Neural cell (in vitro differentiated cells): ENCODE results near the gene PPP2R2B. TPM values are rescaled to one million over a fixed set of nuclear protein-coding genes. Genes with fewer than 3 reads are reported as not detected.

Source experiments
- H2AFZ ChIP-seq: fragments of 200-600, 300-800 bp; sonication (generic), shearing (Covaris generic); 2 replicates; pipeline ENCODE4 v1.6.0; 2014; ENCODE audit warnings: low read depth, mild to moderate bottlenecking, antibody characterized with exemption, low read length, moderate library complexity
- H3F3A ChIP-seq: fragments of 200-600 bp; shearing (Covaris generic); 2 replicates; pipeline ENCODE4 v1.6.1; 2016; ENCODE audit warnings: mild to moderate bottlenecking, moderate library complexity, mixed read lengths, antibody characterized with exemption, low read length; ENCODE audit not compliant: insufficient read depth, poor library complexity, severe bottlenecking
- H3K27ac ChIP-seq: fragments of 200-600, 300-800 bp; sonication (generic), shearing (Covaris generic); 2 replicates; pipeline ENCODE4 v1.5.1; 2014; ENCODE audit warnings: mild to moderate bottlenecking, low read length, moderate library complexity
- H3K27me3 ChIP-seq: fragments of 300-800, 200-600 bp; sonication (generic), shearing (Covaris generic); 2 replicates; pipeline ENCODE4 v1.6.0; 2014; ENCODE audit warnings: mild to moderate bottlenecking, low read depth, low read length, moderate library complexity; ENCODE audit not compliant: insufficient read depth
- H3K36me3 ChIP-seq: fragments of 300-800, 200-600 bp; sonication (generic), shearing (Covaris generic); 2 replicates; pipeline ENCODE4 v1.5.1; 2014; ENCODE audit warnings: mild to moderate bottlenecking, antibody characterized with exemption, low read length, moderate library complexity; ENCODE audit not compliant: insufficient read depth
- H3K4me2 ChIP-seq: fragments of 300-800, 200-600 bp; sonication (generic), shearing (Covaris generic); 2 replicates; pipeline ENCODE4 v1.6.0; 2014; ENCODE audit warnings: mild to moderate bottlenecking, low read length
- H3K4me3 ChIP-seq: fragments of 300-800, 200-600 bp; sonication (generic), shearing (Covaris generic); 2 replicates; pipeline ENCODE4 v1.5.1; 2014; ENCODE audit warnings: mild to moderate bottlenecking, low read length, moderate library complexity
- H3K79me2 ChIP-seq: fragments of 200-600 bp; shearing (Covaris generic); replicated peaks from 2 replicates; pipeline ENCODE4 v1.6.0; 2014; ENCODE audit warnings: mild to moderate bottlenecking, low read length, moderate library complexity; ENCODE audit not compliant: insufficient read depth
- H3K9ac ChIP-seq: fragments of 300-800, 200-600 bp; sonication (generic), shearing (Covaris generic); 2 replicates; pipeline ENCODE4 v1.6.1; 2016; ENCODE audit warnings: mild to moderate bottlenecking, low read length, mixed read lengths
- H3K9me2 ChIP-seq: fragments of 200-600 bp; shearing (Covaris generic); 2 replicates; pipeline ENCODE4 v1.6.1; 2016; ENCODE audit warnings: mild to moderate bottlenecking, low read length, mixed read lengths; ENCODE audit not compliant: insufficient read depth
- H3K9me3 ChIP-seq: fragments of 200-600, 300-800 bp; sonication (generic), shearing (Covaris generic); 2 replicates; pipeline ENCODE4 v1.6.1; 2016; ENCODE audit warnings: mild to moderate bottlenecking, mixed run types, low read length, moderate library complexity, mixed read lengths
- H4K20me1 ChIP-seq: fragments of 200-600 bp; shearing (Covaris generic); 2 replicates; pipeline ENCODE4 v1.6.1; 2016; ENCODE audit warnings: mild to moderate bottlenecking, mixed run types; ENCODE audit not compliant: insufficient read depth
- EP300 ChIP-seq: fragments of 450-650 bp; conservative IDR thresholded peaks from 2 replicates; pipeline ENCODE4 v1.6.1; 2014; ENCODE audit warnings: antibody characterized with exemption, mild to moderate bottlenecking, moderate library complexity; ENCODE audit not compliant: poor library complexity, severe bottlenecking
- EZH2 ChIP-seq: fragments of 200-600, 300-800 bp; shearing (Covaris generic), sonication (generic); IDR thresholded peaks from 2 replicates; pipeline ENCODE4 v1.6.1; 2014; ENCODE audit warnings: antibody characterized with exemption, low read length, borderline replicate concordance, mild to moderate bottlenecking; ENCODE audit not compliant: insufficient read depth, poor library complexity, severe bottlenecking
- MXI1 ChIP-seq: fragments of 450-650 bp; conservative IDR thresholded peaks from 2 replicates; pipeline ENCODE4 v1.6.1; 2014; ENCODE audit warnings: antibody characterized with exemption, mild to moderate bottlenecking; ENCODE audit not compliant: poor library complexity, severe bottlenecking
- POLR2AphosphoS5 ChIP-seq: IDR thresholded peaks from 2 replicates; pipeline ENCODE4 v1.6.1; 2012
- RAD21 ChIP-seq: fragments of 450-650 bp; conservative IDR thresholded peaks from 2 replicates; pipeline ENCODE4 v1.6.1; 2014; ENCODE audit warnings: antibody characterized with exemption, mild to moderate bottlenecking, moderate library complexity
- SMC3 ChIP-seq: fragments of 450-650 bp; conservative IDR thresholded peaks from 2 replicates; pipeline ENCODE4 v1.6.1; 2014; ENCODE audit warnings: antibody characterized with exemption, mild to moderate bottlenecking, moderate library complexity; ENCODE audit not compliant: poor library complexity
- TAF1 ChIP-seq: IDR thresholded peaks from 2 replicates; pipeline ENCODE4 v1.6.1; 2012; ENCODE audit warnings: low read depth
- polyA plus RNA-seq: library from polyadenylated mRNA; depleted of rRNA; stranded (reverse); fragments of >200 nt; gene quantifications from 2 replicates; pipeline ENCODE4 v1.2.3, GENCODE V29; 2014
- TF ChIP-seq, protein P1 (sequence below): IDR thresholded peaks from 2 replicates; pipeline ENCODE4 v1.6.1; 2012; ENCODE audit warnings: borderline replicate concordance
- TF ChIP-seq, protein P2 (sequence below): fragments of 450-650 bp; IDR thresholded peaks from 2 replicates; pipeline ENCODE4 v1.5.1; 2014; ENCODE audit warnings: antibody characterized with exemption, mild to moderate bottlenecking, moderate library complexity; ENCODE audit not compliant: poor library complexity, severe bottlenecking

The PPP2R2B gene
- polyA plus RNA-seq, 1 donor from 2014 or later, result 250 TPM

DNA sequence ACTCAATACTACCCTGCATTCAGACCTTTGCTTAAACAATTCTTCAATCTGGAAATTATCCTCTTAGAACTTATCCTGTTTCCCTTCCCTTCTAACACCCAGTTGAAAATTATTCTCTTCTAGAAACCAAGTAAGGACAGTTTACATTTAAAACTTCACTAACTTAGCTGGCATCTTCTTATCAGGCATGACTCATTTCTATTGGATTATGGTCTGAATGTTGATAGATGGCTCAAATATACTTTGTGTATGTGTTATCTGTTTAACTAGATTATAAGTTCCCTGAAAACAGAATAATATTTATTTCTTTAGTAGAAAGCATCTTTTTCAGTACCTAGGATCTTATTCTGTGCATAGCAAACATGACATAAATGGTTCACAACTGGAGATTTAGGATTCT lies 161.9 kb downstream of the PPP2R2B start:
- no peak overlapping the region for H3K4me2 ChIP-seq
- no peaks in the 10 kb centered on the region for H3K9me3 ChIP-seq
- peaks cover 9% of the 10 kb centered on the region for H3K79me2 ChIP-seq
- H3K9ac ChIP-seq, result no peak overlapping the region
- H3K27me3 ChIP-seq, result no peaks in the 10 kb centered on the region
- TF ChIP-seq, protein P1, sequence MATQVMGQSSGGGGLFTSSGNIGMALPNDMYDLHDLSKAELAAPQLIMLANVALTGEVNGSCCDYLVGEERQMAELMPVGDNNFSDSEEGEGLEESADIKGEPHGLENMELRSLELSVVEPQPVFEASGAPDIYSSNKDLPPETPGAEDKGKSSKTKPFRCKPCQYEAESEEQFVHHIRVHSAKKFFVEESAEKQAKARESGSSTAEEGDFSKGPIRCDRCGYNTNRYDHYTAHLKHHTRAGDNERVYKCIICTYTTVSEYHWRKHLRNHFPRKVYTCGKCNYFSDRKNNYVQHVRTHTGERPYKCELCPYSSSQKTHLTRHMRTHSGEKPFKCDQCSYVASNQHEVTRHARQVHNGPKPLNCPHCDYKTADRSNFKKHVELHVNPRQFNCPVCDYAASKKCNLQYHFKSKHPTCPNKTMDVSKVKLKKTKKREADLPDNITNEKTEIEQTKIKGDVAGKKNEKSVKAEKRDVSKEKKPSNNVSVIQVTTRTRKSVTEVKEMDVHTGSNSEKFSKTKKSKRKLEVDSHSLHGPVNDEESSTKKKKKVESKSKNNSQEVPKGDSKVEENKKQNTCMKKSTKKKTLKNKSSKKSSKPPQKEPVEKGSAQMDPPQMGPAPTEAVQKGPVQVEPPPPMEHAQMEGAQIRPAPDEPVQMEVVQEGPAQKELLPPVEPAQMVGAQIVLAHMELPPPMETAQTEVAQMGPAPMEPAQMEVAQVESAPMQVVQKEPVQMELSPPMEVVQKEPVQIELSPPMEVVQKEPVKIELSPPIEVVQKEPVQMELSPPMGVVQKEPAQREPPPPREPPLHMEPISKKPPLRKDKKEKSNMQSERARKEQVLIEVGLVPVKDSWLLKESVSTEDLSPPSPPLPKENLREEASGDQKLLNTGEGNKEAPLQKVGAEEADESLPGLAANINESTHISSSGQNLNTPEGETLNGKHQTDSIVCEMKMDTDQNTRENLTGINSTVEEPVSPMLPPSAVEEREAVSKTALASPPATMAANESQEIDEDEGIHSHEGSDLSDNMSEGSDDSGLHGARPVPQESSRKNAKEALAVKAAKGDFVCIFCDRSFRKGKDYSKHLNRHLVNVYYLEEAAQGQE, result no peak
- TF ChIP-seq, protein P2, sequence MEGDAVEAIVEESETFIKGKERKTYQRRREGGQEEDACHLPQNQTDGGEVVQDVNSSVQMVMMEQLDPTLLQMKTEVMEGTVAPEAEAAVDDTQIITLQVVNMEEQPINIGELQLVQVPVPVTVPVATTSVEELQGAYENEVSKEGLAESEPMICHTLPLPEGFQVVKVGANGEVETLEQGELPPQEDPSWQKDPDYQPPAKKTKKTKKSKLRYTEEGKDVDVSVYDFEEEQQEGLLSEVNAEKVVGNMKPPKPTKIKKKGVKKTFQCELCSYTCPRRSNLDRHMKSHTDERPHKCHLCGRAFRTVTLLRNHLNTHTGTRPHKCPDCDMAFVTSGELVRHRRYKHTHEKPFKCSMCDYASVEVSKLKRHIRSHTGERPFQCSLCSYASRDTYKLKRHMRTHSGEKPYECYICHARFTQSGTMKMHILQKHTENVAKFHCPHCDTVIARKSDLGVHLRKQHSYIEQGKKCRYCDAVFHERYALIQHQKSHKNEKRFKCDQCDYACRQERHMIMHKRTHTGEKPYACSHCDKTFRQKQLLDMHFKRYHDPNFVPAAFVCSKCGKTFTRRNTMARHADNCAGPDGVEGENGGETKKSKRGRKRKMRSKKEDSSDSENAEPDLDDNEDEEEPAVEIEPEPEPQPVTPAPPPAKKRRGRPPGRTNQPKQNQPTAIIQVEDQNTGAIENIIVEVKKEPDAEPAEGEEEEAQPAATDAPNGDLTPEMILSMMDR, result no peak
- no peak for TF ChIP-seq TAF1
- no peak for TF ChIP-seq EP300
- no peak for TF ChIP-seq MXI1
- no peak for TF ChIP-seq RAD21
- TF ChIP-seq SMC3, result no peak
- no peak for TF ChIP-seq POLR2AphosphoS5
- TF ChIP-seq EZH2, result no peak
- H3K27ac ChIP-seq, result peak overlapping the region; percentile 86
- no peaks in the 10 kb centered on the region for H3K36me3 ChIP-seq
- no peaks in the 10 kb centered on the region for H3F3A ChIP-seq
- no peak overlapping the region for H3K4me3 ChIP-seq
- no peak overlapping the region for H2AFZ ChIP-seq
- no peaks in the 10 kb centered on the region for H3K9me2 ChIP-seq
- no peaks in the 10 kb centered on the region for H4K20me1 ChIP-seq

DNA sequence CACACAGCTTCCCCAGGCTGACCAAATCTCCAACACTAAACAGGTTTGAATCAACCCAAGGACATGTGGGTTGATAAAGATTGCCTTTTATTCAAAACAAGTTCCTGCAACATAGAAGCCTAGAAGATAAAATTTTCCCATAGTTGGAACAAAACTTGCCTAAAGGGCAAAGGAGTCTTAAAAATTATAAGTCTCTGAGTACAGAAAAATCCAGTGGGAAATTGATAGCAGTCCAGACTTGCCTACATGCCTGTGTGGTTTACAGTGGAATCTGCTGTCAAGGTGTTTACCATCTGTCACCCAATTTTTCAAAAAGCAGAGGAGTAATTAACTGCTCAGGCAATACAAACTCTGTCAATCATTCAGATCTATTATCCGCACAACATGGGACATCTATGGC lies 168.2 kb downstream of the PPP2R2B start:
- Histone ChIP-seq H3K9me3 (no peaks in the 10 kb centered on the region), H3K27ac (no peak overlapping the region), H3K79me2 (peaks cover 5% of the 10 kb centered on the region), H3F3A (no peaks in the 10 kb centered on the region), H3K4me3 (no peak overlapping the region), H4K20me1 (no peaks in the 10 kb centered on the region), H3K36me3 (peaks cover 6% of the 10 kb centered on the region), H3K4me2 (no peak overlapping the region), H3K9ac (no peak overlapping the region), H3K9me2 (no peaks in the 10 kb centered on the region), H2AFZ (no peak overlapping the region), H3K27me3 (no peaks in the 10 kb centered on the region)
- no peak for TF ChIP-seq POLR2AphosphoS5
- TF ChIP-seq, protein P1, result no peak
- TF ChIP-seq EZH2, result no peak
- no peak for TF ChIP-seq RAD21
